Activated T-helper 1 cell treated with anti-CD3 and anti-CD28 coated beads, Interleukin-2, amount 50 U/mL, for 16 hours (primary cell): Measurements from ENCODE around the gene NCKAP5.

ENCODE experiments used
- DNase-seq, 2 donors: peaks; one replicate each; pipeline ENCODE4 v3.0.0-alpha.2; 2020; ENCODE audit warnings: low read depth in 1 of 2, low spot score in 1 of 2

NCKAP5 gene

DNA sequence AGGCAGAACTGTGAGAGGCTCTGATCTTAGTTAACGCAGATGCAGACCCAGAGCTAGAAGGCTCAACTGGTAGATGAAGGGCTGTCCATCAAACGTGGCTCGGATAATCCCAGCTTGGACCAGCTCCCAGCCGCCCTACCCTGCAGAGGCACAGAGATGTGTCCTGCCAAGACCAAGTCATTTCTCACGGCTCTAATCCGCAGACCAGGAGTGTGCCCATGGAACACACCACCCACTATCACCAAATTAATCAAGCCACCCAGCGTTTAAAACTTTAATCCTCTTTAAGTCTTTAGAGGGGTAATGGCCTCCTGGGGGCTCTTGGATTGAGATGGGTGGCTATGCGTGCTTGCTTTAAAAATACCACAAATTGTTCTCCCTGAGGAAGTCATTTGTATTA lies 915.8 kb downstream of the NCKAP5 start:
- no peak for DNase-seq

DNA sequence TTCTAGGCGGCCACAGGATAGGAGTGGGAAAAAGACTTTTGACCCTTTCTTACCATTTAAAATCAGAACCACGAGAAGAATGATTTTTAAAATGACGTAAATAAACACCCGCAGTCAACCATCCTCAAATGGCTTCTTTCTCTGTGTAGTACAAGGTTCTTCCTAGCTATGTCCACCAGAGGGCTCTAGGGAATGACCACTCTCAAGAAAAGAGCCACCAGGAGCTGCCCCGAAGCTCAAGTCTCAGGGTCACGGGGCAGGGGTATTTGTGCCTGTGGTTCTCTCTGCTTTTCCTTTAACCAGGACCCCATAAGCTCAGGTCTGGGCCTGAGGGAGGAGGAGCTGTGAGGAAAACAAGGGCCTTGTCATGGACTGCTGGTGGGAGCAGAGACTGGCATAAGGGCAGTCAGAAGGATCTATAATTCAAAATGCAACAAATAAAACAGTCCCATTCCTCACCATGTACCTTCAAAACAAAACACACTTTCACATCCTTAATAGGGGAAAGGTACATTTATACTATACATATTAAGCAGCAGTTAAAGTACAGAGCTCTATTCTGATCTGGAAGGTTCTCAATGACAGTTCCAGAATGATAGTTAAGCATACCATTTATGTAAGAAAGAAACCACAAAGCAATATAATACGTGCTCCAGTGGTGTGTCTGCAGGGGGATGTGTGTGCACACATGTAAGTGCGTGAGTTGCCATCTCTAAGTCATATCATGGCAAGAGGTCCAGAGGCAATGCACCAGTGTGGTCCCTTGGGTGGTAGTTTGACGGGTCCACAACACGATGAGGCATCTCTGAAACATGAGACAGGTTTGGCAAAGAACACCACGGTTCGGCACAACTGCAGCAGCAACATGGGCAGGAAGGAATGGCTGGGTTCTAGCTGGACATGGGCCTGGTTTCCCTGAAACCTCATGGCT lies 916.9 kb downstream of the NCKAP5 start:
- DNase-seq, result no peak

DNA sequence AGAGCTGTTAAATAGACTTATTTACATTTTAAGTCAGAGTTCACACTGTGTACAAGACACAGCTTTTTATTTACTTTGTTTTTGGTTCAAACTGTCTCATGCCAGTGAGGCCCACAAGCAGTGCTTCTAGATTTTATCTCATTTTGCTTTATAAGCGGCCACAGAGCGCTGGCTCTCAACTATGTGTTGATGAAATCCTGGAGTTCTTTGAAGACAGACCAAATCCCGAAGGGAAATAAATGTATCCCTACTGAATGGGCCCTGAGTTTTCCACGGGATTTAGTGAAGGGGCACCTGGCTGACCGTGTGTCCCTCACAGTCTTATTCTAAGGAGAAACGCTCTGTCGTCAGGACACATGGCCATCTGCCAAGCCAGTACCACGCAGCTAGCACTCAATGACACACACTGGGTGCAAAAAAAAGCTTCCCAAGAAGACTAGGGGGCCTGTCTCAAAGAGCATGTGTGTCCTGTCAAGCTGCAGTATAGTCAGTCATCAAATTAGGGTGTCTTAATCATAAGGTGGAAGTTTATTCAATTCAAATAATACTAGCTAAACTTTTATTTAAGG lies 921.6 kb downstream of the NCKAP5 start:
- no peak for DNase-seq

DNA sequence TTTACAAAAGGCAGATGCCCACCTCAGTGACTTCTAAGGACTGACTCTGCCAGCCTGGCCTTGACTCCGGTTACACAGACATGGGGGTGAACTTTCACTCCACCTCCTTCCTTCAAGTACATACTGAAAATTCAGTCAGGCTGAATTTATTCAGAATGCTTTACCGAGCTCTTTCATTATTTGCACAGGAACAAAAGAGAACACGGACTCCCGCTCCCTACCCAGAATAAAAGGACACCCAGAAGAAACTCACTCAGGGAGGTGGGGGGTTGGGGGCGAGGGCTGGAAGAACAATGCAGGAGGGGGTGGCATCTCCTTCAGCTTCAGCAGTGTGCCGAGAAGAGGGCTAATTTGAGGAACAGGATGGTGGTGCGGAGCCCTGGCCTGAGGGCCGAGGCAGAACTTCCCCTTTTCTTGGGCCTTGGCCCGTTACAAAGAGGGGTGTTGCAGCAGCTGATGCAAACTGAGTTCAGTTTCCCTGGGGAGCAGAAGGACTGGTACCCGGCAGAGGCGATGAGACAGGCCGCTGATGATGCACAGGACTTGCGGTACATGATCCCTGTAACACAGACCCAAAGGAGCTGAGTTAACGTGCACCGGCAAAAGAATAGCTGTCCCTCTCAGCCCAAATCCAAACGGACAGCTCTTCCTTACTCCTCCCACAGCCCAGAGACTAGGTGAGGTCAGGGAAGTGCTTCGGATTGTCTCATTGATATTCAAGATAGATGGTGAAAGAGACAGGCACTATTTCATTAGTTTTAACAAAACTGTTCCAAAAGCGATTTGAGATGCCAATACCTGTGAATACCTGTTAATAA lies 922.3 kb downstream of the NCKAP5 start:
- no peak for DNase-seq

DNA sequence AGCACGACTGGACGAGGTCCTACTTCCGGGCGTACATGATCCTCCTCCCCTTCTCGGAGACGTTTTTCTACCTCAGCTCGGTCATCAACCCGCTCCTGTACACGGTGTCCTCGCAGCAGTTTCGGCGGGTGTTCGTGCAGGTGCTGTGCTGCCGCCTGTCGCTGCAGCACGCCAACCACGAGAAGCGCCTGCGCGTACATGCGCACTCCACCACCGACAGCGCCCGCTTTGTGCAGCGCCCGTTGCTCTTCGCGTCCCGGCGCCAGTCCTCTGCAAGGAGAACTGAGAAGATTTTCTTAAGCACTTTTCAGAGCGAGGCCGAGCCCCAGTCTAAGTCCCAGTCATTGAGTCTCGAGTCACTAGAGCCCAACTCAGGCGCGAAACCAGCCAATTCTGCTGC lies 923.1 kb downstream of the NCKAP5 start:
- no peak for DNase-seq

DNA sequence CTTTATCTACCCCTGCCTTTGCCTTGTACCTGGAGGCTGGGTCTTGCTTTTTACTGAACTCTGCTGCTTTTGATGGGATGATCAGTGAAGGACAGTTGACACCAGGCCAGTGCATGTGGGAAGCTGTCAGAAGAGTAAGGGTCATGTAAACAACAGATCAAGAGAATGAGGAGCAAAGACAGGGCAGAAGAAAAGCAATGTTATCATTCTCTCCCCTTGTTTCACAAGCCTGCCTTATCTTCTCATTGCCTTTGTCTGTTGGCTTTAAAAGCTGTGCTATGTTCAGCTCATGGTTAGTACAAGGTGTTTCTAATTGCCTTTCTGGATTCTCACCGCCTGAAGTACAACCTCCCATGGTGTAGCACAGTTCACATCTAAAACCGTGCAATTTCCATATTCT lies 925.8 kb downstream of the NCKAP5 start:
- DNase-seq, result no peak

DNA sequence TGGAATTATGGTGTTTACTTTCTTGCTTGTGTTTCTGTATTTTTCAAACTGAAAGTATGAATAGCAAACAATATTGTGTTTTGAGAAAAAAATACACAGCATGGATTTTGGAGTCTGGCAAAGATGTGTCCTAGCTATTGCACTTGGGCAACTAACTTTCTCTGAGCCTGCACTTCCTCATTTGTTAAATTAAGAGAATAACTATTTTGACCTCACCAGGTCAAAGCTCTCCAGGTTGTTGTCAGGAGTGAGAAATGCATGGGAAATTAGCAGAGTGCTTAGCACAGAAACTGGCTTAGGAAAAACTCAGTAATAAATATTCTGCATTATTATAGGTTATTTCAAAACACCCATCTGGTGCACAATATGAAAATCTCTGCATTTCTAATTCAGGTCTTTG lies 926.4 kb downstream of the NCKAP5 start:
- no peak for DNase-seq

DNA sequence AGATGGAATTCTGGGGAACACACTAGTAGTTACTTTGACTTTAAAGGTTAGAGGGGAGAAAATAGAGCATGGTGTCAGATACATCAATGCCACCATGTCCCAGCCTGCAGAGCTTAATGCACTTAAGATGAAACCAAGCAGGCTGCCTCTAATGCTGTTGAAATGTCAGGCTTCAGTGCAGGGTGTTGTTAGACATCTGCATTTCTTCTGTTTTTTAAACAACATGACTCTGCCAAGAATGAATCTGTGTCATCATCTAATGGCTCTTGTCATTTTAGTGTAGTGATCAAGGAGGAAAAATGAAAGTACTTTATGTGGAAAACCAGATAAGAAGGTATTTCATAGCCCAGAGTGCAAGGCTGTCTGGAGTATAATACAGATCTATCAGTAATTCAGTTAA lies 928.1 kb downstream of the NCKAP5 start:
- no peak for DNase-seq

DNA sequence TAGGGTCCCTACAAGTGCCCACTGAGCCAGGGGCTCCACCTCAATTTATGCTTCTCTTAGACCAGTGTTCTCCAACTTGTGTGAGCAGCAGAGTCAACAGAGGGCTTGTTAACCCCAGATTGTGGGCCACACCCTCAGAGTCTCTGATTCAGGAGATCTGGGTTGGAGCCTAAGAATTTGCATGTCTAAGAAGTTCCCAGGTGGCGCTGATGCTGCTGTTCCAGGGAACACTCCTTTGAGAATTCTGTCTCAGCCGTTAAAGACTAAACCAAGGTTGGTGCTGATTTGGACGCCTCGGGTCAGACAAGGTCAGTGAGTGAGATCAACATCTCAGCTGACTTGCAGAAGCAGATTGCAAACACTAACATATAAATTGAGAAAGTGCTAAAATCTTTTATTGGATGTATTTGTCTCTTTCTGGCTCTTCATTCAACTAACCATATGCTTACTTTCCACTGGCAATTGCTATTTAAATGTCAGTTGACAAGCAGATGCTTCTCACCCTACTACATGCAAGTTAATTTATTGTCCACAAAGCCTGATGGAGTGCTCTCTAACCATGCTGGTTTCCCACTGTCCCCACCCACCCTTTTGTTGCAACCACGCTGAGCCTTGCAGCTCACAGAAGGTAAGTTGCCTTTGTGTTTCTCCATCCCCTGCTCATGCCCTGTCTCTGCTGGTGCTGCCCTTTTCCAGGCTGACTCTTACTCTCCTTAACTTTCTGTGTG lies 929.8 kb downstream of the NCKAP5 start:
- DNase-seq, result no peak

DNA sequence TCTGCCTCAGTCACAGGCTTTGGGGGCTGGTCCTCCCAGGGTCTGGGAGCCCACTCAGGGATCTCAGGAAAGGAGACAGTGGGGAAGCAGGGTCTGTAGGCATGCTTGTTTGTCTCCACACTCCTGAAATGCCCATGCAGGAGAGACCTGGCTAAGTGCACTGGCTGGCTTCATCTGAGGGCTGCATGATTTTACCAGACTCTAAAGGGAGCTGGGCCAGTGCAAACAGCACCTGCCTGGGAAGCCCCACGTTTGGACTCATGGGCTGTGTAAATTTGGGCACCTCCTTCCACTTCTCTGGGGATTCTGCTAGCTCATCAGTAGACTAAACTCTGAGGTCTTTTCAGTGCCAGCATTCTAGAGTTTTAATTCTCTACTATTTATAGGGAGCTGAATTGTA lies 931.9 kb downstream of the NCKAP5 start:
- DNase-seq, result no peak

DNA sequence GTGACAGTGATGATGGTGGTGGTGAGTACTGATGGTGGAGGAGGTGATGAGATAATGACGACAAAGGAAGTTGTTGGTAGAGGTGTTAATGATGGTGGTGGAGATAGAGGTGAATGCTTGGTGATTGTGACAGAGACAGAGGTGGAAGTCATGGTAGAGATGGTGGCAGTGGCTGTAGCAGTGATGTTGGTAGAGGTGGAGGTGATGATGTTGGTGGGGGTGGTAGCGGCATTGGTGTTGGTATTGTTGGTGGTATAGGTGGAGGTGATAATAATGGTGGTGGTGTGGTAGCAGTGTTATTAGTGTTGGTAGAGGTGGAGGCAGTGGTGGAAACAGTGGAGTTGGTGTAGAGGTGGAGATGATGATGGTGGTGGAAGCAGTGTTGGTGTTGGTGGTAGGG lies 934.6 kb downstream of the NCKAP5 start:
- no peak for DNase-seq

DNA sequence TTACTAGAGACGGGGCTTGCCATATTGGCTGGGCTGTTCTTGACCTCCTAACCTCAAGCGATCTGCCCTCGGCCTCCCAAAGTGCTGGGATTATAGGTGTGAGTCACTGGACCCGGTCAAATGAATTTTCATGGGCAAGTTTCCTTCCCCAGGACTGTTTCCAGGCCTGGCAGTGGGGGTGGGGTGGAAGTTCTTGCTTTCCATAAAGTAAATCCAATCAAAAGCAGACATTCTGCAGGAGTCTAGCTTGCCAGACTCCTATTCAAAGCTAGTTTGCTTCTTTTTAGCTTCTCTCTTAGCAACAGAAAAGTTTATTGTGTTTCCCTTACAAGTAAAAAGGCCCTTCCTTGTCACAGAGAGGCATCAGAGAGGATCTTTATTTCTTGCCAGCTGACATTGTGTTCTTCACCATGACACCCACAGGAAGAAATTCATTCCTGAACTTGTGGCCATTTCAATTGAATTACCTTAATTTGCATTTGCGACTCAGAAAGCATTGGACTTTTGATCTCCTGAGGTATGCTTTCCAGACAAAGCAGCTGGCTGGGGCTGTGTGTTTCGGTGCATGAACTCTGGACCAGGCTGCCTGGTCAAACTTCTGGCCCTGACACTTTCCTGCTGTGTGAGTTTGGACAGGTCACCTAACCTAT lies 936.1 kb downstream of the NCKAP5 start:
- no peak for DNase-seq

DNA sequence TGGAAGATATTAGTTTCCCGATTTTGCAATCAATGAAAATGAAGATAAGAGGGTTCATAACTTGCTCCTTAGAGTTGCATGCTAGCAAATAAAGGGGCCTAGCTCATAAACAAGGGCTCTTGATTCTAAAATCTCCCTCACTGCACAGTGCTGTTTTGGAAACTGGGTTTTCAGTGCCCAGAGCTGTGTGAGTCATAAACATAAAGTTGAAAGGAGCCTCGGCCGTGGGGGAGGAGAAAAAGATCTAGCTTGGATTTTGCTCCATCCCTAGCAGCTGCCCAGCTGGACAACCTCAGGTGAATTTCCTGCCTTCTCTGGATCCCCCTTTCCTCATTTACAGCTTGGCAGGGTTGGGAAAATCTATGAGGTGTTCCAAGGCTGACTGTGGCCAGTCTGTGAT lies 940.7 kb downstream of the NCKAP5 start:
- no peak for DNase-seq

DNA sequence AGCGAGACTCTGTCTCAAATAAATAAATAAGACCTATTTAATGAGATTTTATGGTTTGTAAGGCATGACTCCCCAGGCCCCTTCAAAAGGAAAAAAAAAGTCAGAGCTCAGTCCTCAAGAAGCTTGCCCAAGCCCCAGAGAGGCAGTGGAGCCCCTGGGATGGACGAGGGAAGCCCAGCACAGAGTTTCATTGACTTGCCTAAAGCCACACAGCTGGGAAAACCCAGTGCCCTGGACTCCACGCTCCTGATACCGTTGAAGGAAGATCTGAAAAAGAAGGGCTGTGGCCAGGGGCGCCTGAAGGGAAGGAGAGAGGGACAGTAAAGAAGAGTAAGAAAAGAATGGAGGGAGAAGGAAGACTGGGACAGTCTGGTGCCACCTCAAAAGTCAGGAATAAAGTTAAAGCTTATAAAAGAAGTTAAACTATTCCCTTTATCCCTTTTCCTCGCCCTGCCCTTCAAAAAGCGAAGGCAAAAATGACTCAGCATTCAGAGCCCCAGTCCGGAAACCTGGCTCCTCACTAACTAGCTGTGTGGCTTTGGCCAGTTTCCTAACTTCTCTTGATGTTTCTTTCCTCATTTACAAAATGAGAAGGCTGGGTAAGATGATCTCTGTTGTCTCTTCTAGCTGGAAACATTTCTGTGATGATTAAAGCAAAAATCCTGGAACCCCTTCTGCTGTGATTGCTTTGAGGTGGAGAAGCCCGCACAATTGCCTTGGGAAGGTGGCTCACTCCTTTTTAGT lies 945.0 kb downstream of the NCKAP5 start:
- no peak for DNase-seq
